Measurements from ENCODE around the gene FAM120A.

Gene FAM120A

DNA sequence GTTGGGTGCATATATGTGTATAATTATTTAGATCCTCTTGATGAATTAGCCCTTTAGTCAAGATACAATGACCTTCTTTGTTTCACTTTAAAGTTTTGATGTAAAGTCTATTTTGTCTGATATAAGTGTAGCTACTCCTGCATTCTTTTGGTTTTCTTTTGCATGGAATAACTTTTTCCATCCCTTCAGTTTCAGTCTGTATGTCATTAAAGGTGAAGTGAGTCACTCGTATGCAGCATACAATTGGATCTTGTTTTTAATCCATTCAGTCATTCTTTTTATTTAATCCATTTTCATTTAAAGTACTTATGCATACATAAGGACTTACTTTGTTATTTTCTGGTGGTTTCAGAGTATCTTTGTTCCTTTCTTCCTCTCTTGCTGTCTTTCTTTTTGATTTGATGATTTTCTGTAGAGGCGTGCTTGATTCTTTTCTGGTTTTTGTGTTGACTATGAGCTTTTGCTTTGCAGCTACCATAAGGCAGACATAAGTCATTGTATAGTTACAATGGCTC is 36.3 kb upstream of the FAM120A start:
- H3K79me1 ChIP-seq (replicated peaks; ENCODE audit: low read length, poor library complexity, severe bottlenecking), result no peaks in the 10 kb centered on the region
- H3K14ac ChIP-seq (ENCODE audit: low read length in 2 of 2), result no peak overlapping the region
- no peak overlapping the region for H2BK120ac ChIP-seq (ENCODE audit: low read depth, low read length)
- no peak overlapping the region for H3K4me3 ChIP-seq (ENCODE audit: insufficient read depth in 1 of 2, low read depth in 1 of 2, low read length in 2 of 2)
- H3K9me3 ChIP-seq (ENCODE audit: control insufficient read depth, low read length), result peaks cover 26% of the 10 kb centered on the region
- no peaks in the 10 kb centered on the region for H3K27me3 ChIP-seq (ENCODE audit: control insufficient read depth in 1 of 2, insufficient read depth in 1 of 2, low read length in 2 of 2)
- H2AK5ac ChIP-seq (ENCODE audit: low read length, severe bottlenecking), result no peak overlapping the region
- H3K4ac ChIP-seq (ENCODE audit: low read depth in 1 of 2, low read length in 2 of 2), result no peak overlapping the region
- H4K91ac ChIP-seq (ENCODE audit: low read length), result no peak overlapping the region
- WGBS, result no CpG with 5 or more reads among the region's 2 CpGs
- no peak overlapping the region for H3K27ac ChIP-seq (ENCODE audit: low read length, poor library complexity, severe bottlenecking)
- no peak overlapping the region for H3K18ac ChIP-seq (ENCODE audit: low read depth in 1 of 2, low read length in 2 of 2)
- H3K36me3 ChIP-seq (ENCODE audit: control insufficient read depth in 1 of 2, insufficient read depth in 2 of 2, low read depth in 1 of 2, low read length in 2 of 2), result no peaks in the 10 kb centered on the region
- no peak for DNase-seq
- no peak overlapping the region for H2BK5ac ChIP-seq (ENCODE audit: low read depth, low read length, poor library complexity, severe bottlenecking)
- H3K9ac ChIP-seq (ENCODE audit: low read length), result no peak overlapping the region
- H3K4me1 ChIP-seq (ENCODE audit: control insufficient read depth, insufficient read depth, low read depth, low read length), result peaks cover 1% of the 10 kb centered on the region
- no peak overlapping the region for H2BK12ac ChIP-seq (ENCODE audit: low read length in 2 of 2)
- H3K4me2 ChIP-seq (ENCODE audit: low read length, poor library complexity, severe bottlenecking), result no peak overlapping the region
- H4K8ac ChIP-seq (ENCODE audit: low read length), result no peak overlapping the region
- H2BK15ac ChIP-seq (ENCODE audit: low read depth, poor library complexity, severe bottlenecking), result no peak overlapping the region
- H2AFZ ChIP-seq (ENCODE audit: low read depth, low read length), result no peak overlapping the region
- H3K23ac ChIP-seq (ENCODE audit: low read length in 2 of 2), result no peak overlapping the region

DNA sequence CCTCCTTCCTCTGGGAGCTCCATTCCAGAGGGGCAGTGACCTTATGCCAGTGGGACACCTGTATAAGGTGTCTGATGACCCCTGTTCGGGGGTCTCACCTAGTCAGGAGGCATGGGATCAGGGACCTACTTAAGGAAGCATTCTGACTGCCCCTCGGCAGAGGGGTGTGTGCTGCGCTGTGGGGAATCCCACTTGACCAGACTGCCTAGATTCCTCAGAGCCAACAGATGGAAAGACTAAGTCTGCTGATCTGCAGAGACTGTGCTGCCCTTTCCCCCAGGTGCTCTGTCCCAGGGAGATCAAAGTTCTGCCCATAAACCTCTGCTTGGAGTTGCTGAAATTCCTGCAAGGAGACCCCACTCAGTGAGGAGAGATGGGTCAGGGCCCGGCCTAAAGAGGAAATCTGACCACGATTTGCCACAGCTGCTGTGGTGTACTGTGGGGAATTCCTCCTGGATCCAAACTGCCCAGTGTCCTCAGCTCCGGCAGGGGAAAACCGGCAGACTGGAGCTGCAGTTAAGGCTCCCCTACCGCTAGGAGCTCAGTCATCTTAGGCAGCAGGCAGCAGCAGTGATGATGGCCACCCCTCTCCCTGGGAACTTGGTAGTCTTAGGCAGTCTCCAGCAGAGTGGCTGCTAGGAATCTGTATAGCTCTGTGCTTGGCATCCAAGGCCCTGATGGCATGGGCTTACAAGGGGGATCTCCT is 34.8 kb upstream of the FAM120A start:
- H2BK12ac ChIP-seq (ENCODE audit: low read length in 2 of 2), result no peak overlapping the region
- WGBS, result 69% methylated on average over 8 of the region's 8 CpGs
- no peaks in the 10 kb centered on the region for H3K27me3 ChIP-seq (ENCODE audit: control insufficient read depth in 1 of 2, insufficient read depth in 1 of 2, low read length in 2 of 2)
- no peak overlapping the region for H3K4ac ChIP-seq (ENCODE audit: low read depth in 1 of 2, low read length in 2 of 2)
- H2BK120ac ChIP-seq (ENCODE audit: low read depth, low read length), result no peak overlapping the region
- H3K36me3 ChIP-seq (ENCODE audit: control insufficient read depth in 1 of 2, insufficient read depth in 2 of 2, low read depth in 1 of 2, low read length in 2 of 2), result no peaks in the 10 kb centered on the region
- H3K23ac ChIP-seq (ENCODE audit: low read length in 2 of 2), result no peak overlapping the region
- H3K27ac ChIP-seq (ENCODE audit: low read length, poor library complexity, severe bottlenecking), result no peak overlapping the region
- no peak overlapping the region for H2AFZ ChIP-seq (ENCODE audit: low read depth, low read length)
- H3K9me3 ChIP-seq (ENCODE audit: control insufficient read depth, low read length), result peaks cover 27% of the 10 kb centered on the region
- H3K79me1 ChIP-seq (replicated peaks; ENCODE audit: low read length, poor library complexity, severe bottlenecking), result no peaks in the 10 kb centered on the region
- H4K91ac ChIP-seq (ENCODE audit: low read length), result no peak overlapping the region
- no peak overlapping the region for H3K4me2 ChIP-seq (ENCODE audit: low read length, poor library complexity, severe bottlenecking)
- no peak overlapping the region for H2BK5ac ChIP-seq (ENCODE audit: low read depth, low read length, poor library complexity, severe bottlenecking)
- peaks cover 1% of the 10 kb centered on the region for H3K4me1 ChIP-seq (ENCODE audit: control insufficient read depth, insufficient read depth, low read depth, low read length)
- no peak for DNase-seq
- H3K18ac ChIP-seq (ENCODE audit: low read depth in 1 of 2, low read length in 2 of 2), result no peak overlapping the region
- no peak overlapping the region for H2AK5ac ChIP-seq (ENCODE audit: low read length, severe bottlenecking)
- H3K4me3 ChIP-seq (ENCODE audit: insufficient read depth in 1 of 2, low read depth in 1 of 2, low read length in 2 of 2), result no peak overlapping the region
- no peak overlapping the region for H2BK15ac ChIP-seq (ENCODE audit: low read depth, poor library complexity, severe bottlenecking)
- no peak overlapping the region for H3K14ac ChIP-seq (ENCODE audit: low read length in 2 of 2)
- no peak overlapping the region for H3K9ac ChIP-seq (ENCODE audit: low read length)
- H4K8ac ChIP-seq (ENCODE audit: low read length), result no peak overlapping the region

- Histone ChIP-seq H2AFZ (ENCODE audit: low read depth, low read length) (no peak overlapping the region), H2BK15ac (ENCODE audit: low read depth, poor library complexity, severe bottlenecking) (no peak overlapping the region), H3K4me1 (ENCODE audit: control insufficient read depth, insufficient read depth, low read depth, low read length) (peaks cover 1% of the 10 kb centered on the region), H3K14ac (ENCODE audit: low read length in 2 of 2) (no peak overlapping the region), H2BK5ac (ENCODE audit: low read depth, low read length, poor library complexity, severe bottlenecking) (no peak overlapping the region), H4K91ac (ENCODE audit: low read length) (no peak overlapping the region), H4K8ac (ENCODE audit: low read length) (no peak overlapping the region), H3K27me3 (ENCODE audit: control insufficient read depth in 1 of 2, insufficient read depth in 1 of 2, low read length in 2 of 2) (no peaks in the 10 kb centered on the region), H3K4me2 (ENCODE audit: low read length, poor library complexity, severe bottlenecking) (no peak overlapping the region), H3K9ac (ENCODE audit: low read length) (no peak overlapping the region), H2BK12ac (ENCODE audit: low read length in 2 of 2) (no peak overlapping the region), H3K23ac (ENCODE audit: low read length in 2 of 2) (no peak overlapping the region), H3K79me1 (replicated peaks; ENCODE audit: low read length, poor library complexity, severe bottlenecking) (no peaks in the 10 kb centered on the region), H3K27ac (ENCODE audit: low read length, poor library complexity, severe bottlenecking) (no peak overlapping the region), H3K18ac (ENCODE audit: low read depth in 1 of 2, low read length in 2 of 2) (no peak overlapping the region), H3K36me3 (ENCODE audit: control insufficient read depth in 1 of 2, insufficient read depth in 2 of 2, low read depth in 1 of 2, low read length in 2 of 2) (no peaks in the 10 kb centered on the region), H2AK5ac (ENCODE audit: low read length, severe bottlenecking) (no peak overlapping the region), H3K4ac (ENCODE audit: low read depth in 1 of 2, low read length in 2 of 2) (no peak overlapping the region), H3K9me3 (ENCODE audit: control insufficient read depth, low read length) (peaks cover 27% of the 10 kb centered on the region), H2BK120ac (ENCODE audit: low read depth, low read length) (no peak overlapping the region), H3K4me3 (ENCODE audit: insufficient read depth in 1 of 2, low read depth in 1 of 2, low read length in 2 of 2) (no peak overlapping the region)
- no peak for DNase-seq
- no CpG with 5 or more reads among the region's 1 CpG for WGBS
Observed at GRCh38 chr9:93417538-93417937, 33.9 kb upstream of the FAM120A start.

DNA sequence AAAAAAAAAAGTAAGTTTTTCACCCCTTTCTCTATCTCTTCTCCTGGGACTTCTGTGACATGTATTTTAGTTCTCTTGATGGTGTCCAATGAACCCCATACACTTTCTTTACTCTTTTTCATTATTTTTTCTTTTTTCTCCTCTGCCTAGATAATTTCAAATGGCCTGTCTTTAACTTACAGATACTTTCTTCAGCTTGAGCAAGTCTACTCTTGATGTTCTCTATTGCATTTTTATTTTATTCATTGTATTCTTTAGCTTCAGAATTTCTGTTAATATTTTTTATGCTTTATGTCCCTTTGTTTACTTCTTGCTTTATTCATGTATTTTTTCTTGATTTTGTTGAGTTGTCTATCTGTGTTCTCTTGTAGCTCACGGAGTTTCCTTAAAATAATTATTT is 32.5 kb upstream of the FAM120A start:
- 57% methylated on average over 1 of the region's 1 CpG for WGBS
- H3K4me1 ChIP-seq (ENCODE audit: control insufficient read depth, insufficient read depth, low read depth, low read length), result peaks cover 1% of the 10 kb centered on the region
- H2BK12ac ChIP-seq (ENCODE audit: low read length in 2 of 2), result no peak overlapping the region
- no peaks in the 10 kb centered on the region for H3K36me3 ChIP-seq (ENCODE audit: control insufficient read depth in 1 of 2, insufficient read depth in 2 of 2, low read depth in 1 of 2, low read length in 2 of 2)
- no peak overlapping the region for H3K4ac ChIP-seq (ENCODE audit: low read depth in 1 of 2, low read length in 2 of 2)
- no peak overlapping the region for H3K4me3 ChIP-seq (ENCODE audit: insufficient read depth in 1 of 2, low read depth in 1 of 2, low read length in 2 of 2)
- no peak overlapping the region for H2BK5ac ChIP-seq (ENCODE audit: low read depth, low read length, poor library complexity, severe bottlenecking)
- H3K9me3 ChIP-seq (ENCODE audit: control insufficient read depth, low read length), result peaks cover 27% of the 10 kb centered on the region
- H3K14ac ChIP-seq (ENCODE audit: low read length in 2 of 2), result no peak overlapping the region
- no peak for DNase-seq
- H3K18ac ChIP-seq (ENCODE audit: low read depth in 1 of 2, low read length in 2 of 2), result no peak overlapping the region
- no peak overlapping the region for H2BK120ac ChIP-seq (ENCODE audit: low read depth, low read length)
- no peak overlapping the region for H2AK5ac ChIP-seq (ENCODE audit: low read length, severe bottlenecking)
- no peak overlapping the region for H4K91ac ChIP-seq (ENCODE audit: low read length)
- no peak overlapping the region for H3K23ac ChIP-seq (ENCODE audit: low read length in 2 of 2)
- no peak overlapping the region for H2BK15ac ChIP-seq (ENCODE audit: low read depth, poor library complexity, severe bottlenecking)
- no peak overlapping the region for H3K27ac ChIP-seq (ENCODE audit: low read length, poor library complexity, severe bottlenecking)
- no peak overlapping the region for H3K9ac ChIP-seq (ENCODE audit: low read length)
- H2AFZ ChIP-seq (ENCODE audit: low read depth, low read length), result no peak overlapping the region
- no peaks in the 10 kb centered on the region for H3K79me1 ChIP-seq (replicated peaks; ENCODE audit: low read length, poor library complexity, severe bottlenecking)
- H3K4me2 ChIP-seq (ENCODE audit: low read length, poor library complexity, severe bottlenecking), result no peak overlapping the region
- peaks cover 0 to 6% of the 10 kb centered on the region in 2 experiments for H3K27me3 ChIP-seq (ENCODE audit: control insufficient read depth in 1 of 2, insufficient read depth in 1 of 2, low read length in 2 of 2)
- no peak overlapping the region for H4K8ac ChIP-seq (ENCODE audit: low read length)
